ENCODE results near the gene LOXL4.

LOXL4 gene

GRCh38 chr10:98301664-98302319 lies 33.8 kb upstream of the LOXL4 start:
- Mint-ChIP-seq H3K4me3 (no peak overlapping the region), H3K27ac (no peak overlapping the region), H3K4me1 (no peaks in the 10 kb centered on the region), H3K36me3 (no peaks in the 10 kb centered on the region), H3K27me3 (peaks cover 63% of the 10 kb centered on the region), H3K9me3 (no peaks in the 10 kb centered on the region)
- no peak for ATAC-seq

DNA sequence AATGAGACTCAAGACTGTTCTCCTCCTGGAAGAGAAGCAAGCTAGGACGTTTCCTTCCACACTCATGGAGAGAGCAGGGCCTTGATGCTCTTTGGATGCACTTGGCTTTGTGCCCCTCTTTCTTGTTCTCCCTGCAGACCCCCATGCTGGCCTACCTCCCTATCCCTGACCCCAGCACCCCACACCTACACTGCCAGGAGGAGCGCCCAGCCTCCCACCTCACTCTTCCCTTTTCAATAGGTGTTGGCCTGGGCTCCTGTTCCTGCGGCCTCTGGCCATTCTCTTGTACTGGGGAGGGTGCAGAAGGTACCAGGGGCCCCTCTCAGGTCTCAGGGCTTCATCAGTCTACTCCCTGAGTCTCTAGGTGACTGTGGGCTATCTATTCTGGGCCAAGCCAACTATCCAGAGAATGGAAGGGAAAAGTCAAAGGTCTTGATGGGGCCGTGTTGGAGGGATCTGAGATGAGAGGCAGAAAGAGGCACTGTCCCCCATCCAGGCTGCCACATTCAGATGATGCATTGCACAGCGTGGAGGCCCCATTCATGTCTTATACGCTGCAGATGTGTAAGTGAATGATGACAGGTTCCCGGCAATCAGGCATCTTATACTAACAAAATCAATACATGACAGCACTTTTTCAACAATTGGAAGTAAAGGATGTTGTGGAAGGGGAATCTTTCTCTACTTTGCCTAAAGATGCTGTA lies 32.7 kb upstream of the LOXL4 start:
- H3K9me3 Mint-ChIP-seq: no peaks in the 10 kb centered on the region
- ATAC-seq: no peak
- no peak overlapping the region for H3K4me3 Mint-ChIP-seq
- peaks cover 64% of the 10 kb centered on the region for H3K27me3 Mint-ChIP-seq
- no peaks in the 10 kb centered on the region for H3K4me1 Mint-ChIP-seq
- H3K36me3 Mint-ChIP-seq: no peaks in the 10 kb centered on the region
- H3K27ac Mint-ChIP-seq: no peak overlapping the region

GRCh38 chr10:98299341-98299740 lies 31.3 kb upstream of the LOXL4 start:
- Mint-ChIP-seq H3K4me1 (no peaks in the 10 kb centered on the region), H3K9me3 (no peaks in the 10 kb centered on the region), H3K4me3 (no peak overlapping the region), H3K27ac (no peak overlapping the region), H3K36me3 (no peaks in the 10 kb centered on the region), H3K27me3 (peaks cover 65% of the 10 kb centered on the region)
- no peak for ATAC-seq

DNA sequence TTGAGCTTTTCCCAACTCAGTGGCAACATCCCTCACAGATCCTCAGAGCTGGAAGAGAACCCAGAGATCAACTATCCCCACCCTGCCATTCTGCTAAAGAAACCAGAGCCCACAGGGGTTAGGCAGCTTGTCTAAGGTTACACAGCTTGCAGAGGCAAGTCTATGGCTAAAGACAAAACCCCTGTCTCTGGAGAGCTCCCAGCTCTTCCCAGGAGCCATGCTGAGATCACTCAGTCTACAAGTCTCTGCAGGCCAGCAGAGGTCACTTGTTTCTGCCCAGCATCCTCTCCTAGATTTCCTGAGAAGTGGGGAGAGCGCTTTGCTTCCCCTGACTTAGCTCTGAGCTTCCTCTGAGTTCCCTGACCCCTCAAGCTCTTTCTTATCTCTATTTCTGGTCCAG lies 28.5 kb upstream of the LOXL4 start:
- no peak for ATAC-seq
- Mint-ChIP-seq H3K4me3 (no peak overlapping the region), H3K27me3 (peaks cover 45% of the 10 kb centered on the region), H3K4me1 (no peaks in the 10 kb centered on the region), H3K9me3 (no peaks in the 10 kb centered on the region), H3K27ac (no peak overlapping the region), H3K36me3 (no peaks in the 10 kb centered on the region)

DNA sequence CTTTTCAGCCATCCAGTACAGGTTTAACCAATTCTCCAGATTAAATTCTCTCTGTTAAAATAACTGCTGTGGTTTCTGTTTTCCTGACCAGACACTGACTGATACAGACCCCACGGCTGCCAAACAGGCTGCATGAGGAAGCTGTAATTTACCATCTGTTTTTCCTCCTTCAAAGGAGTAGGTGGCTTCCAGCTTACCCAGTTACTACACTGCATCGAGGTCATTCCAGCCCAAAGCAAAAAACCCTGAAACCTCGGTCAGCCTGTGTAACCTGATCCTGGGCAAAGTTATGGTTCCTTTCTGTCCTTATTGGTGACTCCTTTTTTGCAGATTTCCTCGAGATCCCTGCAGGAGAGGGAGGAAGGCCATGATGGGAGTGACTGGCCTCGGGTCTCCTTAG lies 27.9 kb upstream of the LOXL4 start:
- Mint-ChIP-seq H3K4me1 (no peaks in the 10 kb centered on the region), H3K27me3 (peaks cover 39% of the 10 kb centered on the region), H3K36me3 (no peaks in the 10 kb centered on the region), H3K27ac (no peak overlapping the region), H3K9me3 (no peaks in the 10 kb centered on the region), H3K4me3 (no peak overlapping the region)
- ATAC-seq: no peak

DNA sequence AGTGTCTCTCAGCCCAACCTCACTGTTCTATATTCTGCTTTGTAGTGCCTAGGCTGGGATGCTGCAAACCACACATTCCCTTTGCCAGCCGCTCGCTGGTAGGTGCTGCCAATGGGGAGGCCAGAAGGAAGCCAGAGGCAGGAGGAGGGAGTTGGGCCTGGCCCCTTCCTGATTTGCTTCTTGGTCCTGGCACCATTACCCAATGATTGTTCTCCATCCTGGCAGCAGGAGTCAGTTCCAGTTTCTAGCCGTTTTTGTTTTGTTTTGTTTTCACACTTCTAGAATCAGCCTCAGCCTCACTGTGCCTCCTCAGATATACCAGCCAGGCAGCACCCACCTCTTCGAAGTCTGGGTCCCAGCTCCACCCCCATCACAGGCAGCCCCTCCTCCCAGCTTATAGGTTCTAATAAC lies 27.4 kb upstream of the LOXL4 start:
- Mint-ChIP-seq H3K4me1 (no peaks in the 10 kb centered on the region), H3K9me3 (no peaks in the 10 kb centered on the region), H3K27me3 (peaks cover 34% of the 10 kb centered on the region), H3K4me3 (no peak overlapping the region), H3K36me3 (no peaks in the 10 kb centered on the region), H3K27ac (no peak overlapping the region)
- ATAC-seq: no peak

GRCh38 chr10:98294270-98294627 lies 26.3 kb upstream of the LOXL4 start:
- Mint-ChIP-seq H3K27me3 (peaks cover 26% of the 10 kb centered on the region), H3K9me3 (no peaks in the 10 kb centered on the region), H3K27ac (no peak overlapping the region), H3K4me1 (no peaks in the 10 kb centered on the region), H3K4me3 (no peak overlapping the region), H3K36me3 (no peaks in the 10 kb centered on the region)
- no peak for ATAC-seq

DNA sequence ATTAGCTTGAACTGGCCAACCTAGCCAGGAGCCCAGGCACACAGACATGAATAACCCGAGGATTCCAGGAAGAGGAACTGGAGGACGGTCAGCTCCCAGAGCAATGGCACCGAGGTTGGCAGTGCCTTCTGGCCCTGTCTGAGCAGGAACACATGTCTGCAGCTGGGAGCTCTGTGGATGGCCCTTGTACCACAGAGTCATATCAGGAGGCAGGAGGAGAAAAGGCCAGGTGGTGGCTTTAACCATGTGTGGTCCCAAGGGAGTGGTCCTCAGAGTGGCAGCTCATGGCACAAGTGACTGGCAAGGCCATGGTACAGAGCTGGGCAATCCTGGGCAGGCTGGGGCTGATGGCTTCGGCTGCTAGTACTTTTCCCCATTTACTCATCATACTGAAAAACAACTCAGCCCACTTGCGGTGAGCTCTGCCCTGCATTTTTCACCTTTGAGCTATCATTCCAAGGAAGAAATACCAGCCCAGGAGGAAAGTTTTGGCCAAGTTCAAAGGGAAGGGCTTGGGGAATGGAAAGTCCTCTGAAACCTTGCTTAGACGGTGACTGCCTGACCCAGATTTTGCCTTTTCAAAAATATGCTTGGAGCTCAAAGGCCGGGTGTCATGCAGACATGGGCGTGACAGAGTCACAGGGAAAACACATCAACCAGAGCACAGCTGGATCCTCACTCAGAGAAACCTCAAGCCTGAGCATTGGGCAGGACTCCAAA lies 25.7 kb upstream of the LOXL4 start:
- ATAC-seq: no peak

DNA sequence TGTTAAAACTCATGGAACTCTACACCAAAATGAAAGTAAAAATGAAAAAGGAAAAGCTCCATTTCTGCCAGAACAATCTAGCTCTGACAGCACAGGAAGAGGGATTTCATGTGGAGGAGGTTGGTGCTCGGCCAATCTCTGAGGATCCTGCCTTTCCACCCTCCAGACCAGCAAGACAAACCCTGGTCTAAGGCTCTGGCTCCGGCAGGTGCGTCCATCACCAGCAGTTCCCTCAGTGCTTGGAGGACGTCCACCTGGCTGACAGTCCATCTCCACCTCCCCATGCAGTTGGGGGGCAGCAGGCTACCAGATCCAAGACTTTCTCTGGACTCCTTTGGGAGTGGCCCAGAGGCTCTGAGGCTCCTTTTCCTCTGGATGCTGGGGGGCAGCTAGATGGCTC lies 25.0 kb upstream of the LOXL4 start:
- H3K27ac Mint-ChIP-seq: no peak overlapping the region
- H3K4me1 Mint-ChIP-seq: no peaks in the 10 kb centered on the region
- H3K4me3 Mint-ChIP-seq: no peak overlapping the region
- ATAC-seq: peak; percentile 14
- no peaks in the 10 kb centered on the region for H3K36me3 Mint-ChIP-seq
- peaks cover 13% of the 10 kb centered on the region for H3K27me3 Mint-ChIP-seq
- H3K9me3 Mint-ChIP-seq: no peaks in the 10 kb centered on the region

More for the DNA sequence above, 25.7 kb upstream of the LOXL4 start:
- Mint-ChIP-seq H3K36me3 (no peaks in the 10 kb centered on the region), H3K27me3 (peaks cover 21% of the 10 kb centered on the region), H3K4me1 (no peaks in the 10 kb centered on the region), H3K9me3 (no peaks in the 10 kb centered on the region), H3K4me3 (no peak overlapping the region), H3K27ac (no peak overlapping the region)

DNA sequence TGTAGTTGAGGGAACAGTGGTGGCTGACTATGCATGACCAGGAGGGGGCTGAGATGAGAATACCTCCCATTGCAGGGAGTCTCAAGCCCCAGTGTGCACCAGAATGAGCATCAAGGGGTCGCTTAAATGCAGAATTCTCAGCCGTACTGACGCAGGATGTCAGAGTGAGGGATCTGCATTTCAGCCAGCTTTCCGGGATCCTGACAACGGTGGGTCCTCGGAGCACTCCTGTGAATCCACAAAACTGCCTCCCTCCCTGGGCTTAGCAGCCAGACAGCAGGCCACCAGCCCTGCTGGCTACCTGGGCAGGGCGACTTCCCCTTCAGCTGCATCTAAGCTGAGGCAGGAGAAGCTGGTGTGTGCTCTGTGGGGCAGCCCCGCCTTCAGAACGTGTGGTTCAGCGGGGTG lies 21.8 kb upstream of the LOXL4 start:
- Mint-ChIP-seq H3K4me1 (no peaks in the 10 kb centered on the region), H3K4me3 (no peak overlapping the region), H3K27ac (no peak overlapping the region), H3K27me3 (peaks cover 13% of the 10 kb centered on the region), H3K36me3 (no peaks in the 10 kb centered on the region), H3K9me3 (no peaks in the 10 kb centered on the region)
- ATAC-seq: no peak

DNA sequence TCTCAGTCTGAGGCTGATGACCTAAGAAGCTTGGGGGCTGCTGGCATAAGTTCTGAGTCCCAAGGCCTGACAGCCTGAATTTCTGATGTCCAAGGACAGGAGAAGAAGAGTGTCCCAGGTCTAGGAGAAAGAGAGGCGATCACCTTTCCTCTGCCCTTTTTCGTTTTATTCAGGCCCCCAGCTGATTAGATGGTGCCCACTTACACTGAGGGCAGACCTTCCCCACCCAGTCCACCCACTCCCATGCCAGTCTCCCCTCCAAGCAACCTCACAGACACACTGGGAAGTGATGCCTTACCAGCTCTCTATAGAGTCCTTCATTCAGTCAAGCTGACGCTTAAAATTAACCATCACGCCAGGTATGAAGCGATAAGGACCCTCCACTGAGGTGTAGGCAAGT lies 19.3 kb upstream of the LOXL4 start:
- no peaks in the 10 kb centered on the region for H3K4me1 Mint-ChIP-seq
- peaks cover under 1% of the 10 kb centered on the region for H3K9me3 Mint-ChIP-seq
- no peak overlapping the region for H3K27ac Mint-ChIP-seq
- no peaks in the 10 kb centered on the region for H3K36me3 Mint-ChIP-seq
- no peak for ATAC-seq
- no peak overlapping the region for H3K4me3 Mint-ChIP-seq
- H3K27me3 Mint-ChIP-seq: peaks cover 24% of the 10 kb centered on the region

GRCh38 chr10:98286419-98286818 lies 18.4 kb upstream of the LOXL4 start:
- Mint-ChIP-seq H3K27me3 (peaks cover 33% of the 10 kb centered on the region), H3K4me1 (no peaks in the 10 kb centered on the region), H3K9me3 (peaks cover 6% of the 10 kb centered on the region), H3K4me3 (no peak overlapping the region), H3K36me3 (peaks cover 3% of the 10 kb centered on the region), H3K27ac (no peak overlapping the region)
- no peak for ATAC-seq

DNA sequence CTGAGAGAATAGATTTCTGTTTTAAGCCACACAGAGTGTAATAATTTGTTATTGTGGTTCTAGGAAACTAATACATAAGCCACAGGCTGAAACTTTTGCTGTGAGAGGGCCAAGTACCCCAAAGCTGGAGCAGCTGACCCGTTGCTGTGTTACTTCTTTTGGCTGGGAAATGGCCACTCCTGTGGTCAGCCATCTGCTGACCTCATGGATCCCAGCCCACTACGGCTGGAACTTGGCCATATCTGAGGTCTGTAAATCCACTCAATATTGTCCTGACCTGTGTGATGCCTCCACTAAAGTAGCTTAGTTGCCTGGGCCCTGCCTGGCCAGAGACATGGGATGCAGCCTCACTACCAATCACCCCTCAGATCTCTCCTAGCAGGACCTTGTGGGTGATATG lies 17.4 kb upstream of the LOXL4 start:
- H3K4me3 Mint-ChIP-seq: no peak overlapping the region
- no peak overlapping the region for H3K27ac Mint-ChIP-seq
- H3K9me3 Mint-ChIP-seq: peaks cover 13% of the 10 kb centered on the region
- no peak for ATAC-seq
- peaks cover 10% of the 10 kb centered on the region for H3K36me3 Mint-ChIP-seq
- no peaks in the 10 kb centered on the region for H3K4me1 Mint-ChIP-seq
- H3K27me3 Mint-ChIP-seq: peaks cover 41% of the 10 kb centered on the region

DNA sequence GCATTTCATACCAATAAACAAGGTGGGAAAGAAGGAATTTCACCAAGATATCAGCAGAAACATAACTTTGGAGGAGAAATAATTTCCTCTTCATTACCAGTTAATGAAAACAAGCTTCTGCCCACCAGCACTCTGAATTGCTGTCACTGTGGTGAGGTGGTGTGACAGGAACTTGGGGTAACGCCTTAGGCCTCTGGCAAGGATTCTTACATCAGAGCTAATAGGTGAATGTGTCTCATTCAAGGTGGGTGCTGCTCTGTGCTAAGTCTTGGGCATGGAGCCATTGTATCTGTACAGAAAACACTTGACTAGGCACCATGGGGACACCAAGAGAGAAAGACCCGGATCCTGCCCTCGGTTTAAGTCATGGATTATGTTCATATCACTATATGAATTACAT lies 8.3 kb upstream of the LOXL4 start:
- no peak overlapping the region for H3K27ac Mint-ChIP-seq
- H3K9me3 Mint-ChIP-seq: peaks cover 9% of the 10 kb centered on the region
- no peak for ATAC-seq
- H3K36me3 Mint-ChIP-seq: peaks cover 6% of the 10 kb centered on the region
- no peak overlapping the region for H3K4me3 Mint-ChIP-seq
- peaks cover 24% of the 10 kb centered on the region for H3K27me3 Mint-ChIP-seq
- peaks cover 7% of the 10 kb centered on the region for H3K4me1 Mint-ChIP-seq

DNA sequence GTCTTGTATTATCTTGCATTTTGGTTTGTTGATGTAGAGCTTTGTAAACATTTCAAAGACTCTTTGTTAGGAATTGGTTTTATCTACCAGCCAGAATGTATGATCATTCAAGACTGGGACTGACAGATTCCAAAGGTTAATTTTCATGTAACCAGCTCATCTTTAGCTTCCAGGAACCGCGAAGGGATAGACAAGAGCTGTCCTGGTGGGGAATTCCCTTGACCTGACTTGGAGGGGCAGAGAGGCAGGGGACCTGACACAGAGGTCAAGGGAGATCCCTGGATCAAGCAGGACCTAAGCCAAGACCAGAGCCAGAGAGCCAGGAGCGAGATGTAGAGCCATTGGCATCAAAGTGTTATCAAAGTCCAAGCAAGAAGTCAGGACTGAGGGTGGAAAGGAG lies 6.6 kb upstream of the LOXL4 start:
- H3K9me3 Mint-ChIP-seq: peaks cover under 1% of the 10 kb centered on the region
- ATAC-seq: no peak
- H3K4me1 Mint-ChIP-seq: peaks cover 7% of the 10 kb centered on the region
- H3K4me3 Mint-ChIP-seq: no peak overlapping the region
- H3K36me3 Mint-ChIP-seq: no peaks in the 10 kb centered on the region
- H3K27me3 Mint-ChIP-seq: peaks cover 18% of the 10 kb centered on the region
- H3K27ac Mint-ChIP-seq: no peak overlapping the region
